Stimulated activated CD4-positive, alpha-beta T cell treated with anti-CD3 and anti-CD28 coated beads, Interleukin-2, amount 100 ng/mL, for 24 hours (primary cell): ENCODE measurements around the gene MRAS.
"Not testable (repeated sequence)": the region's sequence is repeated elsewhere in the genome, so short reads cannot be mapped to it uniquely, and the experiment has no call there.

Source experiments
- DNase-seq, 2 donors: peaks; one replicate each; pipeline ENCODE4 v3.0.0-alpha.2; 2020

Gene MRAS

DNA sequence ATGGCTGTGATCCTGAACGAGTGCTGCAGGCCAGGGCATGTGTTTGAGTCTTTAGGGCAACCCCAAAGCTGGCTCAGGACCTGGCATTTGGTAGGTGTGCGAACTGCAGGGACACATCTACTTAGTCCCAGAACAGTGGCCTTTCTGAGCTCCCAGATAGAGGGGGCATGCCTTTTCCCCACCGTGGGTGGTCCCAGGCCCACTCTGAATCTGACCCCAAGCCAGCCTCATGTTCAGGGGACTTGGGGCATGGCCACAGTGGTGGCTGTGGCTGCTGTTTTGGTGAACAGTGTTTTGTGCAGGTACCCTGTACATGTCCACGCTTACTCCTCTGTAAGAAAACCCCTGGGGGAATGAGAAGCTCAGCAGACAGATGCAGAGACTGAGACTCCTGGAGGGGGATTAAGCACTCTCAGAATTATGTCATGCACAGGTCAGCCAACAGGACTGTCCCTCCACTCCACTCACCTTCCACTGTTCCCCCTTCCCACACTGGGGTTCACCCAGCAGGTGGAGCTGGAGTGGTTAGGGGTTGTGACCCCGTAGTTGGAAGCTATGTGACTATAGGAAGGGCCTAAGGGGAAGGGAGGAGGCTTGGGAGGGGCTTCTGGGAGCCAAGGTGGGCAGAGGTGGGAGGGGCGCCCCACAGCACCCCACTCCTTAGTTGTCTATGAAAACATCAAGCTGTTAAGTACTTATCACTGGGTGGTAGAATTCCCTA lies 102.5 kb downstream of the MRAS start:
- DNase-seq: no peak

GRCh38 chr3:138451595-138452162 lies 103.3 kb downstream of the MRAS start:
- DNase-seq: no peak

DNA sequence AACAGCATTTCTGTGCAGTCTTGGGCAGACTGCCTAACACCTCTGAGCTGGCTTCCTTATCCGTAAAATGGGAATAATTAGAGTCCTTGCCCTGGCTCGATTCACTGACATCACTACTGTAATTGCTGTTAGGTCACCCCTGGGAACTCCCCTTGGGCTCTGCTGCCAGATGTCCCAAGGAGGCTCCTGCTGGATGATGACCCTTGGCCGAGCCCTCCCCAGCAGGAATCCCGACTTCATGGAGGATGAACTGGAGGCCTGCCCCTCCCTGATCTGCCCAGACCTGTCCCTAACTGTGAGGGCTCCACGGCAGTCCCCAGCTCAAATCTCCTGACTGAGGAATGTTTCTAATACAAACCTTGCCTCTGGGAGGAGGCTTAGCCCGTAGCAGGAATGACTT lies 104.1 kb downstream of the MRAS start:
- no peak for DNase-seq

DNA sequence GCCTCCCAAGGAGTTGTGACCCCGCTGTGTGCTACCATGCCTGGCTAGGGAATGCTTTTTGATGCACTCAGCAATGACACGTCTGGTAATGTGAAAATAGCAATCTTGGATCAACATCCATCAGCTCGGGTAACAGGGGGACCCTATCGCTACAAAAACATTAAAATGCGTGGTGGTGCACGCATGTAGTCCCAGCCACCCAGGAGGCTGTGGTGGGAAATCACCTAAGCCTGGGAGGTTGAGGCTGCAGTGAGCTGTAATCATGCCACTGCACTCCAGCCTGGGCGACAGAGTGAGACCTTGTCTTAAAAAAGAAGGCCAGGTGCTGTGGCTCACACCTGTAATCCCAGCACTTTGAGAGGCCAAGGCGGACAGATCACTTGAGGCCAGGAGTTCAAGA lies 105.6 kb downstream of the MRAS start:
- DNase-seq: not testable (repeated sequence)
